Measurements from ENCODE around the gene MSANTD7. TPM values are rescaled to one million over a fixed set of nuclear protein-coding genes. Genes with fewer than 3 reads are reported as not detected.
"Not testable (repeated sequence)": the region's sequence is repeated elsewhere in the genome, so short reads cannot be mapped to it uniquely, and the experiment has no call there.

Gene MSANTD7
- total RNA-seq, 2 donors from 2014 or later, result 6.5 to 11.5 TPM

- H3K36me3 ChIP-seq (replicated peaks in 1 of 2; ENCODE audit: insufficient read depth in 1 of 2, low read depth in 2 of 2), result no peaks in the 10 kb centered on the region
- H3K27me3 ChIP-seq, result no peaks in the 10 kb centered on the region
- ATAC-seq (no peak), DNase-seq (no peak)
- H3K4me3 ChIP-seq, result no peak overlapping the region
- H3K9me3 ChIP-seq, result no peaks in the 10 kb centered on the region
- no peak overlapping the region for H3K27ac ChIP-seq
- 88 to 89% methylated on average over 6 of the region's 6 CpGs for WGBS, 2 donors
- intact Hi-C loops (cut with DNase I), result no loop called here
- no peak for TF ChIP-seq POLR2A (IDR thresholded peaks at IDR 0.05)
- TF ChIP-seq CTCF (IDR thresholded peaks at IDR 0.05), result no peak
- no peaks in the 10 kb centered on the region for H3K4me1 ChIP-seq
These were observed 22.4 kb upstream of the MSANTD7 start for GRCh38 chr10:14815681-14816080.

DNA sequence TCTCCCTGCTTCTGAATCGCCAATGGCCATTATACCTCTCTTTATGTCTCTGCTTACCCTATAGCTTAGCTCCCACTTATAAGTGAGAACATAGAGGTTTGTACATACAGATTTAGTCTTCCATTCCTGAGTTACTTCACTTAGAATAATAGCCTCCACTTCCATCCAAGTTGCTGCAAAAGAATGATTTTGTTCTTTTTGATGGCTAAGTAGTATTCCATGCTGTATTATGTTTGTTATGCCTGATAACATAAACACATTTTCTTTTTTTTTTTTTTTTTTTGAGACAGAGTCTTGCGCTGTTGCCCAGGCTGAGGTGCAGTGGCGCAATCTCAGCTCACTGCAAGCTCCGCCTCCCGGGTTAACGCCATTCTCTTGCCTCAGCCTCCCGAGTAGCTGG, 21.4 kb upstream of the MSANTD7 start:
- intact Hi-C loops (cut with DNase I), result not testable (repeated sequence)
- WGBS, 2 donors, result 94 to 96% methylated on average over 7 of the region's 7 CpGs

DNA sequence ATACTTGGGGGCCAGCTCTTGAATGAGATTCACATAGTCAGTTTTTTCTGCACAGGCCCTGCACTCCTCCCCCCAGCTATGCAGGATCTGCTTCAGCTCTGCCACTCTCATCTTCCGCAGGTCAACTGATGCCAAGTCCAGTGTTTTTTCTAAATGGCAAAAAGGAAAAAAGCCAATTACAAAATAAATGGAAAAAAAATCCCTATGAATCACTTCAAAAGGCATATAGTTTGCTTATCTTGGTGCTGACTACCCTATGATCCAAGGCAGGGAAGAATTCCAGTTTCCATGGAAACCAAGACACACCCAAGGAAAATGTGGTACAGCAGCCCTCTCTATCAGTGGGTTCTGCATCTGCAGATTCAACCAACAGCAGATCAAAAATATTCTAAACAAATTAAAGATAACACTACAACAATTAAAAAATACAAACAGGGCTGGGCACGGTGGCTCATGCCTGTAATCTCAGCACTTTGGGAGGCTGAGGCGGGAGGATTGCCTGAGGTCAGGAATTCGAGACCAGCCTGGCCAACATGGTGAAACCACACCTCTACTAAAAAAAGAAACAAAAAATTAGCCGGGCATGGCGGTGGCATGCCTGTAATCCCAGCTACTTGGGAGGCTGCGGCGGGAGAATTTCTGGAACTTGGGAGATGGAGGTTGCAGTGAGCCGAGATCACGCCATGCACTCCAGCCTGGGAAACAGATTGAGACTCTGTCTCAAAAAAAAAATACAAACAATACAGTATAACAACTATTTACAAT, 17.9 kb upstream of the MSANTD7 start:
- no peaks in the 10 kb centered on the region for H3K27me3 ChIP-seq
- DNase-seq, result no peak
- TF ChIP-seq POLR2A (IDR thresholded peaks at IDR 0.05) (no peak), CTCF (IDR thresholded peaks at IDR 0.05) (no peak)
- WGBS, 2 donors, result 95 to 96% methylated on average over 10 of the region's 10 CpGs
- H3K36me3 ChIP-seq (replicated peaks in 1 of 2; ENCODE audit: insufficient read depth in 1 of 2, low read depth in 2 of 2), result no peaks in the 10 kb centered on the region
- H3K9me3 ChIP-seq, result no peaks in the 10 kb centered on the region
- ATAC-seq, result no peak
- H3K4me1 ChIP-seq, result peaks cover 4% of the 10 kb centered on the region
- no peak overlapping the region for H3K27ac ChIP-seq
- H3K4me3 ChIP-seq, result no peak overlapping the region
- intact Hi-C loops (cut with DNase I), result loop anchor here (10.0 kb wide), 1 partner anchor 315 kb away; no protein-coding TSS in a partner anchor

More for the DNA sequence above, 21.4 kb upstream of the MSANTD7 start:
- not testable (repeated sequence) for H3K9me3 ChIP-seq; ATAC-seq; H3K27ac ChIP-seq; H3K4me3 ChIP-seq; H3K36me3 ChIP-seq (replicated peaks in 1 of 2; ENCODE audit: insufficient read depth in 1 of 2, low read depth in 2 of 2); H3K4me1 ChIP-seq; H3K27me3 ChIP-seq; DNase-seq

DNA sequence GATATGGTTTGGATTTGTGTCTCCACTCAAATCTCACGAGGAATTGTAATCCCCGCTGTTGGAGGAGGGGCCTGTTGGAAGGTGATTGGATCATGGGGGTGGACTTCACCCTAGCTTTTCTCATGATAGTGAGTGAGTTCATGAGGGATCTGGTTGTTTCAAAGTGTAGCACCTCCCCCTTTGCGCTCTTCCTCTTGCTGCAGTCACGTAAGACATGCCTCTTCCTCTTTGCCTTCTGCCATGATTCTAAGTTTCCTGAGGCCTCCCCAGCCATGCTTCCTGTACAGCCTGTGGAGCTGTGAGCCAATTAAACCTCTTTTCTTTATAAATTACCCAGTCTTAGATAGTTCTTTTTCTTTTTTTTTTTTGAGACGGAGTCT, 17.3 kb upstream of the MSANTD7 start:
- Histone ChIP-seq H3K27ac (no peak overlapping the region), H3K36me3 (replicated peaks in 1 of 2; ENCODE audit: insufficient read depth in 1 of 2, low read depth in 2 of 2) (no peaks in the 10 kb centered on the region), H3K4me3 (no peak overlapping the region), H3K4me1 (peaks cover 4% of the 10 kb centered on the region), H3K27me3 (no peaks in the 10 kb centered on the region), H3K9me3 (no peaks in the 10 kb centered on the region)
- no peak for TF ChIP-seq POLR2A (IDR thresholded peaks at IDR 0.05)
- no peak for TF ChIP-seq CTCF (IDR thresholded peaks at IDR 0.05)
- ATAC-seq (no peak), DNase-seq (no peak)
- WGBS, 2 donors, result 87 to 97% methylated on average over 5 of the region's 5 CpGs
- intact Hi-C loops (cut with DNase I), result loop anchor here (10.0 kb wide), 1 partner anchor 316 kb away; no protein-coding TSS in a partner anchor

DNA sequence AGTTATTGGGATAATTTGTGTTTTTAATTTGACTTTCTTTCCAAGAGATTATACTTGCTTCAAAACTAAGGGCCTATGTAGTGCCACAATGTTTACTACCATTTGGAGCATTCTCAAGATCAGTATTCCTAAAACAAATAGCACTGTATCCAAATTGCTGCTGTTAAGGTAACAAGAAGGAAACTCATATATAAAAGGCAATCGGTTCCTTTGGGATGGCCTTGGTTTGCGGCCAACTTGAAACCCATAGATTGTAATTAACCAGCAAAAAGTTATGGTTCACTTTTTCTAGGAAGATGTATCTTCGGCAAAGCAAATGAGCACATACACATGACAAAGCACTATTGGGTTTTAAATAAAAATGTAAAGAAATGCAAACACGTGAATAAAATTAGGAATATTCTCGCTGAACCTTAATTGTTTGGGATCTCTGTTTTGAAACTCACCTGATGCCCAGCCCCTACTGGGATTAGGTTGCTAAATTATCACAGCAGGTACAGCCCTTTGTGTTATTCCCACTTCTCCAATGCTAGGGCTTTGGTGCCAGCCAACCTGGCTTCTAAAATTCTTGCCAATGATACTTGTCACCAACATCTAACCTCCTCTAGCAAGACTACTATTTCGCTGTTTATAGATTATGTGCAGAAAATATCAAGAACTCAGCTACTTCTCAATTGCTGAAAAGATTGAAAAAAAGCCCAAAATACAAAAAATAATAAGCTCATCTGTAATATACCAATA, 16.3 kb upstream of the MSANTD7 start:
- intact Hi-C loops (cut with DNase I), result loop anchor here (10.0 kb wide), 1 partner anchor 317 kb away; no protein-coding TSS in a partner anchor
- Histone ChIP-seq H3K4me3 (no peak overlapping the region), H3K4me1 (peaks cover 4% of the 10 kb centered on the region), H3K27ac (no peak overlapping the region), H3K27me3 (no peaks in the 10 kb centered on the region), H3K9me3 (no peaks in the 10 kb centered on the region), H3K36me3 (replicated peaks in 1 of 2; ENCODE audit: insufficient read depth in 1 of 2, low read depth in 2 of 2) (no peaks in the 10 kb centered on the region)
- no peak for ATAC-seq
- no peak for TF ChIP-seq POLR2A (IDR thresholded peaks at IDR 0.05)
- 66 to 71% methylated on average over 6 of the region's 6 CpGs for WGBS, 2 donors
- DNase-seq, result no peak

Measured in body of pancreas (tissue), 4 donors.